Lung (tissue), 12 donors: ENCODE data around the gene TBC1D5. TPM values are rescaled to one million over a fixed set of nuclear protein-coding genes. Genes with fewer than 3 reads are reported as not detected.
"Not testable (repeated sequence)": the region's sequence is repeated elsewhere in the genome, so short reads cannot be mapped to it uniquely, and the experiment has no call there.

ENCODE experiments used
- ATAC-seq: fragments of 200-7000 bp; cut with Tn5 transposase; one replicate; pipeline ENCODE4 v1.9.1; 2020; ENCODE audit warnings: moderate number of reproducible peaks; ENCODE audit not compliant: insufficient read depth, low FRiP score
- DNase-seq, 3 donors: peaks; one replicate each; pipeline ENCODE4 v3.0.0-alpha.2; 2013 to 2017
- H3K27ac ChIP-seq, 2 donors: one replicate each; pipeline ENCODE4 v1.5.1; 2013; ENCODE audit warnings: mild to moderate bottlenecking in 2 of 2, moderate library complexity in 2 of 2, control low read depth in 1 of 2, inconsistent platforms in 1 of 2, low read depth in 1 of 2, low read length in 1 of 2
- H3K27me3 ChIP-seq, 3 donors: one replicate each; pipeline ENCODE4 v1.5.1; 2013; ENCODE audit warnings: low read length in 2 of 3; ENCODE audit not compliant: control insufficient read depth in 3 of 3, insufficient read depth in 3 of 3
- H3K36me3 ChIP-seq, 4 donors: one replicate each; pipeline ENCODE4 v1.5.1; 2013; ENCODE audit warnings: low read length in 4 of 4, mild to moderate bottlenecking in 1 of 4, moderate library complexity in 1 of 4; ENCODE audit not compliant: control insufficient read depth in 4 of 4, insufficient read depth in 4 of 4
- H3K4me1 ChIP-seq, 5 donors: one replicate each; pipeline ENCODE4 v1.5.1; 2013; ENCODE audit warnings: low read length in 5 of 5, mild to moderate bottlenecking in 2 of 5, moderate library complexity in 1 of 5; ENCODE audit not compliant: control insufficient read depth in 5 of 5, insufficient read depth in 5 of 5
- H3K4me3 ChIP-seq: one replicate; pipeline ENCODE4 v1.5.1; 2013; ENCODE audit warnings: mild to moderate bottlenecking, control low read depth, moderate library complexity
- H3K9ac ChIP-seq, 2 donors: one replicate each; pipeline ENCODE4 v1.5.1; 2013; ENCODE audit warnings: low read length in 2 of 2, control low read depth in 1 of 2; ENCODE audit not compliant: insufficient read depth in 1 of 2
- H3K9me3 ChIP-seq, 4 donors: one replicate each; pipeline ENCODE4 v1.5.1; 2013; ENCODE audit warnings: low read length in 3 of 4, mild to moderate bottlenecking in 1 of 4, moderate library complexity in 1 of 4; ENCODE audit not compliant: control insufficient read depth in 4 of 4, insufficient read depth in 3 of 4
- CTCF ChIP-seq: IDR thresholded peaks from 2 replicates; pipeline ENCODE4 v1.5.1; 2012; ENCODE audit warnings: mild to moderate bottlenecking; ENCODE audit errors: control extremely low read depth, extremely low read depth
- WGBS, 2 donors: extraction: QIAGEN DNeasy Blood & Tissue Kit; methylation state at CpG; one replicate each; pipeline ENCODE4 v1.1.7; 2013; 5-methylcytosine and 5-hydroxymethylcytosine counted together
- polyA plus RNA-seq, 2 donors: library from polyadenylated mRNA; stranded (reverse); fragments of 200-250 nt; gene quantifications; one replicate each; pipeline ENCODE4 v1.2.1, GENCODE V29; 2013
- total RNA-seq, 2 donors: library from RNA; depleted of rRNA in 1 of 2; stranded (reverse); fragments of >200 nt in 1 of 2; gene quantifications; one replicate each; pipeline ENCODE4 v1.2.1, GENCODE V29; 2014 to 2021
- donor health status: control.
- donor health status: control.
- donor health status: Bipolar disorder and iron deficiency.
- donor health status: healthy.
- donor health status: DM: yes; HTN: yes; CAD: no.

The TBC1D5 gene
- total and polyA plus RNA-seq, 4 donors = 8.7 to 111 (median 39.6) TPM

GRCh38 chr3:17730318-17730967 lies 12.0 kb downstream of the TBC1D5 start:
- ATAC-seq (no peak), DNase-seq (peak in 1 of 3 donors; percentile 21)
- H3K9ac ChIP-seq = no peak overlapping the region
- no peak for TF ChIP-seq CTCF
- peaks cover 0 to 2% (median 0%) of the 10 kb centered on the region in 5 donors for H3K4me1 ChIP-seq
- H3K27me3 ChIP-seq = no peaks in the 10 kb centered on the region
- H3K9me3 ChIP-seq = peaks cover 0 to 6% (median 0%) of the 10 kb centered on the region in 4 donors
- H3K27ac ChIP-seq = no peak overlapping the region
- WGBS, 2 donors = 78 to 86% methylated on average over 4 of the region's 4 CpGs
- no peak overlapping the region for H3K4me3 ChIP-seq
- H3K36me3 ChIP-seq = peaks cover 3 to 20% (median 7%) of the 10 kb centered on the region in 4 donors

GRCh38 chr3:17726313-17726712 lies 16.1 kb downstream of the TBC1D5 start:
- H3K27me3 ChIP-seq = no peaks in the 10 kb centered on the region
- no peak for TF ChIP-seq CTCF
- DNase-seq = no peak
- H3K27ac ChIP-seq = no peak overlapping the region
- H3K9me3 ChIP-seq = peaks cover 0 to 6% (median 0%) of the 10 kb centered on the region in 4 donors
- WGBS, 2 donors = 100% methylated on average over 1 of the region's 1 CpG
- H3K4me1 ChIP-seq = peaks cover 0 to 2% (median 0%) of the 10 kb centered on the region in 5 donors
- H3K36me3 ChIP-seq = peaks cover under 1 to 20% (median 6%) of the 10 kb centered on the region in 4 donors
- H3K9ac ChIP-seq = no peak overlapping the region
- ATAC-seq = no peak
- no peak overlapping the region for H3K4me3 ChIP-seq

- not testable (repeated sequence) for H3K9me3 ChIP-seq, H3K4me3 ChIP-seq, H3K9ac ChIP-seq, DNase-seq, H3K27me3 ChIP-seq, ATAC-seq, H3K27ac ChIP-seq, H3K4me1 ChIP-seq
- peaks cover 0 to 20% (median 6%) of the 10 kb centered on the region in 4 donors for H3K36me3 ChIP-seq
- WGBS, 2 donors = 98% methylated on average over 5 of the region's 5 CpGs
Measured at GRCh38 chr3:17725844-17726243, 16.6 kb downstream of the TBC1D5 start.

- no peaks in the 10 kb centered on the region for H3K4me1 ChIP-seq
- H3K36me3 ChIP-seq = peaks cover 0 to 14% (median 6%) of the 10 kb centered on the region in 4 donors
- H3K9ac ChIP-seq = no peak overlapping the region
- ATAC-seq (no peak), DNase-seq (no peak)
- peaks cover 0 to 2% (median 0%) of the 10 kb centered on the region in 4 donors for H3K9me3 ChIP-seq
- TF ChIP-seq CTCF = no peak
- no peak overlapping the region for H3K4me3 ChIP-seq
- 89 to 91% methylated on average over 1 of the region's 1 CpG for WGBS, 2 donors
- no peak overlapping the region for H3K27ac ChIP-seq
- no peaks in the 10 kb centered on the region for H3K27me3 ChIP-seq
Measured at GRCh38 chr3:17724948-17725347, 17.5 kb downstream of the TBC1D5 start.
